ENCODE measurements around the gene TRIM37. TPM values are rescaled to one million over a fixed set of nuclear protein-coding genes. Genes with fewer than 3 reads are reported as not detected.

The TRIM37 gene
- total and polyA plus RNA-seq, 2 of the 8 experiments (the other 6 are each of a cell fraction or from before 2014, with no cell fraction given), result 38.2 to 57.0 TPM

- H3K23ac ChIP-seq (ENCODE audit: insufficient read length), result no peak overlapping the region
- WGBS, 2 experiments (ENCODE audit: extremely low coverage in 1 of 2, insufficient coverage in 1 of 2, insufficient read length in 1 of 2, insufficient replicate concordance in 2 of 2, low coverage in 1 of 2, low lambda C conversion rate in 2 of 2, missing lambda C conversion rate in 1 of 2), result 90% methylated on average over 3 of the region's 3 CpGs; no CpG with 5 or more reads in 1 of the 2 experiments
- no peaks in the 10 kb centered on the region for H3K36me3 ChIP-seq (ENCODE audit: control insufficient read depth in 2 of 4, insufficient read depth in 4 of 4, low read length in 3 of 4)
- H3K4ac ChIP-seq (replicated peaks; ENCODE audit: insufficient read length, low read depth, low read length), result no peak overlapping the region
- no peak overlapping the region for H4K91ac ChIP-seq (replicated peaks; ENCODE audit: insufficient read length, low read length)
- peaks cover 2 to 13% (median 9%) of the 10 kb centered on the region in 4 experiments; a peak in 4 of 7 replicates for H3K4me1 ChIP-seq (replicated peaks in 1 of 4; ENCODE audit: control insufficient read depth in 3 of 4, insufficient read depth in 4 of 4, low read length in 3 of 4)
- no peak overlapping the region for H2AFZ ChIP-seq (ENCODE audit: low read length)
- DNase-seq (ENCODE audit: low read depth in 1 of 2, low spot score in 2 of 2) (no peak), FAIRE-seq (no peak)
- no peak overlapping the region for H2BK15ac ChIP-seq (ENCODE audit: low read length)
- H3K79me2 ChIP-seq (ENCODE audit: control insufficient read depth in 1 of 2, insufficient read depth in 2 of 2, low read length in 2 of 2), result no peaks in the 10 kb centered on the region
- no peak overlapping the region for H2BK5ac ChIP-seq (ENCODE audit: low read depth, low read length)
- no peaks in the 10 kb centered on the region for H3K27me3 ChIP-seq (replicated peaks in 1 of 4; ENCODE audit: control insufficient read depth in 3 of 4, extremely low read depth in 1 of 4, insufficient read depth in 3 of 4, low read length in 3 of 4)
- H2AK5ac ChIP-seq (ENCODE audit: low read depth, low read length), result no peak overlapping the region
- no peak overlapping the region for H4K5ac ChIP-seq (ENCODE audit: insufficient read length, low read depth, low read length)
- H2BK20ac ChIP-seq (ENCODE audit: low read length), result no peak overlapping the region
- H3K4me3 ChIP-seq (ENCODE audit: extremely low read depth in 1 of 4, insufficient read depth in 2 of 4, low read depth in 3 of 4, low read length in 4 of 4), result no peak overlapping the region
- H4K8ac ChIP-seq (ENCODE audit: extremely low read depth, insufficient read depth, low read length), result no peak overlapping the region
- 0 out of 4 replicates have a peak overlapping the region, but pooled peaks of 1 of the 2 experiments have one; percentile 30 for H3K4me2 ChIP-seq (ENCODE audit: insufficient read depth in 1 of 2, low read depth in 2 of 2, low read length in 2 of 2)
- no peak overlapping the region for H2BK12ac ChIP-seq (ENCODE audit: low read depth, low read length)
- TF ChIP-seq EP300 (IDR thresholded peaks at IDR 0.05; ENCODE audit: borderline replicate concordance in 1 of 2, low read depth in 2 of 2, low read length in 2 of 2), result no peak
- TF ChIP-seq SRF (IDR thresholded peaks at IDR 0.05; ENCODE audit: low read depth, low read length), result no peak
- no peak for TF ChIP-seq ATF2 (IDR thresholded peaks at IDR 0.05; ENCODE audit: low read length)
- TF ChIP-seq RFX5 (IDR thresholded peaks at IDR 0.05; ENCODE audit: borderline replicate concordance, low read depth, low read length), result no peak
- TF ChIP-seq CHD2 (IDR thresholded peaks at IDR 0.05; ENCODE audit: low read length), result no peak
- no peak for TF ChIP-seq GTF2F1 (IDR thresholded peaks at IDR 0.05; ENCODE audit: borderline replicate concordance, low read depth, low read length)
- no peak for TF ChIP-seq TAF7 (optimal IDR thresholded peaks at IDR 0.05; ENCODE audit: borderline replicate concordance, low read depth, low read length)
- H3K9me3 ChIP-seq (ENCODE audit: insufficient read depth in 2 of 2, low read depth in 1 of 2, low read length in 1 of 2), result no peaks in the 10 kb centered on the region
- no peak overlapping the region for H3K9ac ChIP-seq (replicated peaks in 1 of 4; ENCODE audit: extremely low read depth in 1 of 4, low read depth in 3 of 4, low read length in 3 of 4)
- H3K14ac ChIP-seq (ENCODE audit: insufficient read length), result no peak overlapping the region
- H2BK120ac ChIP-seq (replicated peaks; ENCODE audit: low read depth, low read length), result no peak overlapping the region
- H4K20me1 ChIP-seq (replicated peaks in 1 of 2; ENCODE audit: control insufficient read depth in 1 of 2, insufficient read depth in 2 of 2, low read length in 2 of 2), result no peaks in the 10 kb centered on the region
- no peak overlapping the region for H3K18ac ChIP-seq (ENCODE audit: extremely low read depth, low read length)
- no peak overlapping the region for H3K56ac ChIP-seq (replicated peaks; ENCODE audit: insufficient read length, low read depth, low read length)
- POLR2A ChIA-PET (ENCODE audit: partially characterized antibody), result no interaction called here
- no peaks in the 10 kb centered on the region for H3K79me1 ChIP-seq (ENCODE audit: low read depth, low read length)
- CTCF ChIA-PET (ENCODE audit: partially characterized antibody), result interaction anchor here (0.8 kb wide), 1 partner anchor 22 kb away, joined by 3 read pairs; no protein-coding TSS in a partner anchor
- H3K27ac ChIP-seq (ENCODE audit: low read depth, low read length), result no peak overlapping the region; the same call in 1 of the 2 replicates
- H3K23me2 ChIP-seq (ENCODE audit: low read depth, low read length), result no peaks in the 10 kb centered on the region
These were observed 141.5 kb downstream of the TRIM37 start for GRCh38 chr17:58965221-58965620.

All from H1 (cell line).